SK-N-SH treated with all-trans-retinoic acid at 6 μM for 48 hours (cell line): ENCODE measurements around the gene PAFAH1B2.
"Not testable (repeated sequence)": the region's sequence is repeated elsewhere in the genome, so short reads cannot be mapped to it uniquely, and the experiment has no call there.

Experiments
- ATAC-seq: fragments of 200-7000 bp; cut with Tn5 transposase; 3 replicates; pipeline ENCODE4 v1.9.1; 2020; ENCODE audit warnings: mild to moderate bottlenecking, moderate library complexity
- BACH2 ChIP-seq: fragments of 250-450 bp; sonication (Bioruptor Pico); IDR thresholded peaks from 2 replicates; pipeline ENCODE4 v1.9.0; 2021; ENCODE audit warnings: mild to moderate bottlenecking, borderline replicate concordance
- CSDC2 ChIP-seq: fragments of 250-450 bp; sonication (Bioruptor Pico); IDR thresholded peaks from 2 replicates; pipeline ENCODE4 v1.5.0; 2020; ENCODE audit warnings: mild to moderate bottlenecking, moderate library complexity
- ESRRG ChIP-seq: fragments of 250-450 bp; sonication (Bioruptor Pico); IDR thresholded peaks from 2 replicates; pipeline ENCODE4 v1.6.1; 2021; ENCODE audit warnings: mild to moderate bottlenecking
- GLIS3 ChIP-seq: fragments of 250-450 bp; sonication (Bioruptor Pico); IDR thresholded peaks from 2 replicates; pipeline ENCODE4 v1.5.0; 2020; ENCODE audit warnings: mild to moderate bottlenecking, moderate library complexity
- ISL1 ChIP-seq: fragments of 250-450 bp; sonication (Bioruptor Pico); IDR thresholded peaks from 2 replicates; pipeline ENCODE4 v2.1.2; 2022; ENCODE audit warnings: mild to moderate bottlenecking, moderate library complexity
- OSR1 ChIP-seq: fragments of 250-450 bp; sonication (Bioruptor Pico); IDR thresholded peaks from 2 replicates; pipeline ENCODE4 v1.8.0; 2022; ENCODE audit warnings: moderate library complexity, mild to moderate bottlenecking, inconsistent platforms
- PPARA ChIP-seq: fragments of 250-450 bp; sonication (Bioruptor Pico); IDR thresholded peaks from 2 replicates; pipeline ENCODE4 v1.5.0; 2020; ENCODE audit warnings: mild to moderate bottlenecking, borderline replicate concordance
- RARB ChIP-seq: fragments of 250-450 bp; sonication (Bioruptor Pico); IDR thresholded peaks from 2 replicates; pipeline ENCODE4 v1.8.0; 2021; ENCODE audit warnings: mild to moderate bottlenecking, moderate library complexity
- TCF4 ChIP-seq: fragments of 250-450 bp; sonication (Bioruptor Pico); IDR thresholded peaks from 2 replicates; pipeline ENCODE4 v1.8.0; 2021; ENCODE audit warnings: mild to moderate bottlenecking, moderate library complexity, borderline replicate concordance
- ZC3H10 ChIP-seq: fragments of 250-450 bp; sonication (Bioruptor Pico); IDR thresholded peaks from 2 replicates; pipeline ENCODE4 v1.5.1; 2021; ENCODE audit warnings: mild to moderate bottlenecking, moderate library complexity
- ZFP3 ChIP-seq: fragments of 250-450 bp; sonication (Bioruptor Pico); IDR thresholded peaks from 2 replicates; pipeline ENCODE4 v1.5.0; 2020; ENCODE audit warnings: mild to moderate bottlenecking, moderate library complexity
- ZNF565 ChIP-seq: fragments of 450-650 bp; formaldehyde crosslinking; conservative IDR thresholded peaks from 2 replicates; pipeline ENCODE4 v1.5.0; 2020; ENCODE audit warnings: low read depth, mild to moderate bottlenecking, moderate library complexity
- ZNF70 ChIP-seq: fragments of 450-650 bp; formaldehyde crosslinking; IDR thresholded peaks from 2 replicates; pipeline ENCODE4 v1.5.0; 2020; ENCODE audit warnings: mild to moderate bottlenecking, moderate library complexity
- TF ChIP-seq, protein P1 (sequence below): fragments of 250-450 bp; sonication (Bioruptor Pico); IDR thresholded peaks from 2 replicates; pipeline ENCODE4 v1.8.0; 2021; ENCODE audit warnings: low read depth, mild to moderate bottlenecking, moderate library complexity, borderline replicate concordance
- TF ChIP-seq, protein P2 (sequence below): fragments of 250-450 bp; sonication (Bioruptor Pico); IDR thresholded peaks from 2 replicates; pipeline ENCODE4 v1.8.0; 2020; ENCODE audit warnings: mild to moderate bottlenecking, moderate library complexity, borderline replicate concordance
- TF ChIP-seq, protein P3 (sequence below): fragments of 250-450 bp; sonication (Bioruptor Pico); IDR thresholded peaks from 2 replicates; pipeline ENCODE4 v1.5.1; 2020; ENCODE audit warnings: low read depth, mild to moderate bottlenecking, moderate library complexity

The PAFAH1B2 gene

DNA sequence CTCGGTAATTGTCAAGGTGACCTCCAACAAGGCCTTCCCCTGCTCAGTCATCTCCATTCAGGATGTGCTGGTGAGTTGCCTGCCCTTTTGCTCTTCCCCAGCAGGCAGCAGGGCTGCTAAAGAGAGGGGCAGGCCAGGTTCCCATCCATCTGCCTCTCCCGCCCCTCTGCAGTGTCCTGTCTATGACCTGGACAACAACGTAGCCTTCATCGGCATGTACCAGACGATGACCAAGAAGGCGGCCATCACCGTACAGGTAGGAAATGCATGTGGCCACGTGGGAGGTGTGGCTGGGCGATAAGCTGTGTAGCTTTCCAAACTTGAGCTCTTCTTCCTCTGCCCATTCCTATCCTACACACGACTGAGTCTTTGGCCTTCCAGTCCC, 38.5 kb downstream of the PAFAH1B2 start:
- no peak for ATAC-seq
- no peak for TF ChIP-seq GLIS3
- TF ChIP-seq, protein P1, sequence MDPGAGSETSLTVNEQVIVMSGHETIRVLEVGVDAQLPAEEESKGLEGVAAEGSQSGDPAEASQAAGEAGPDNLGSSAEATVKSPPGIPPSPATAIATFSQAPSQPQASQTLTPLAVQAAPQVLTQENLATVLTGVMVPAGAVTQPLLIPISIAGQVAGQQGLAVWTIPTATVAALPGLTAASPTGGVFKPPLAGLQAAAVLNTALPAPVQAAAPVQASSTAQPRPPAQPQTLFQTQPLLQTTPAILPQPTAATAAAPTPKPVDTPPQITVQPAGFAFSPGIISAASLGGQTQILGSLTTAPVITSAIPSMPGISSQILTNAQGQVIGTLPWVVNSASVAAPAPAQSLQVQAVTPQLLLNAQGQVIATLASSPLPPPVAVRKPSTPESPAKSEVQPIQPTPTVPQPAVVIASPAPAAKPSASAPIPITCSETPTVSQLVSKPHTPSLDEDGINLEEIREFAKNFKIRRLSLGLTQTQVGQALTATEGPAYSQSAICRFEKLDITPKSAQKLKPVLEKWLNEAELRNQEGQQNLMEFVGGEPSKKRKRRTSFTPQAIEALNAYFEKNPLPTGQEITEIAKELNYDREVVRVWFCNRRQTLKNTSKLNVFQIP (CRISPR knock-in tag): no peak
- no peak for TF ChIP-seq ZNF565
- TF ChIP-seq ESRRG (CRISPR knock-in tag): no peak
- TF ChIP-seq CSDC2 (CRISPR knock-in tag): no peak
- TF ChIP-seq, protein P2, sequence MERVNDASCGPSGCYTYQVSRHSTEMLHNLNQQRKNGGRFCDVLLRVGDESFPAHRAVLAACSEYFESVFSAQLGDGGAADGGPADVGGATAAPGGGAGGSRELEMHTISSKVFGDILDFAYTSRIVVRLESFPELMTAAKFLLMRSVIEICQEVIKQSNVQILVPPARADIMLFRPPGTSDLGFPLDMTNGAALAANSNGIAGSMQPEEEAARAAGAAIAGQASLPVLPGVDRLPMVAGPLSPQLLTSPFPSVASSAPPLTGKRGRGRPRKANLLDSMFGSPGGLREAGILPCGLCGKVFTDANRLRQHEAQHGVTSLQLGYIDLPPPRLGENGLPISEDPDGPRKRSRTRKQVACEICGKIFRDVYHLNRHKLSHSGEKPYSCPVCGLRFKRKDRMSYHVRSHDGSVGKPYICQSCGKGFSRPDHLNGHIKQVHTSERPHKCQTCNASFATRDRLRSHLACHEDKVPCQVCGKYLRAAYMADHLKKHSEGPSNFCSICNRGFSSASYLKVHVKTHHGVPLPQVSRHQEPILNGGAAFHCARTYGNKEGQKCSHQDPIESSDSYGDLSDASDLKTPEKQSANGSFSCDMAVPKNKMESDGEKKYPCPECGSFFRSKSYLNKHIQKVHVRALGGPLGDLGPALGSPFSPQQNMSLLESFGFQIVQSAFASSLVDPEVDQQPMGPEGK (CRISPR knock-in tag): no peak
- TF ChIP-seq ISL1 (CRISPR knock-in tag): no peak
- no peak for TF ChIP-seq RARB (CRISPR knock-in tag)
- no peak for TF ChIP-seq ZFP3 (CRISPR knock-in tag)
- no peak for TF ChIP-seq PPARA (CRISPR knock-in tag)

DNA sequence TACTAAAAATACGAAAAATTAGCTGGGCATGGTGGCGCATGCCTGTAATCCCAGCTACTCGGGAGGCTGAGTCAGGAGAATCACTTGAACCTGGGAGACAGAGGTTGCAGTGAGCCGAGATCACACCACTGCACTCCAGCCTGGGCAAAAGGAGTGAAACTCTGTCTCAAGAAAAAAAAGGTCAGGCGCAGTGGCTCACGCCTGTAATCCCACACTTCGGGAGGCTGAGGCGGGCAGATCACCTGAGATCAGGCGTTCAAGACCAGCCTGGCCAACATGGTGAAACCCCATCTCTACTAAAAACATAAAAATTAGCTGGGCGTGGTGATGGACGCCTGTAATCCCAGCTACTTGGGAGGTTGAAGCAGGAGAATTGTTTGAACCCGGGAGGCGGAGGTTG, 39.1 kb downstream of the PAFAH1B2 start:
- ATAC-seq: not testable (repeated sequence)

DNA sequence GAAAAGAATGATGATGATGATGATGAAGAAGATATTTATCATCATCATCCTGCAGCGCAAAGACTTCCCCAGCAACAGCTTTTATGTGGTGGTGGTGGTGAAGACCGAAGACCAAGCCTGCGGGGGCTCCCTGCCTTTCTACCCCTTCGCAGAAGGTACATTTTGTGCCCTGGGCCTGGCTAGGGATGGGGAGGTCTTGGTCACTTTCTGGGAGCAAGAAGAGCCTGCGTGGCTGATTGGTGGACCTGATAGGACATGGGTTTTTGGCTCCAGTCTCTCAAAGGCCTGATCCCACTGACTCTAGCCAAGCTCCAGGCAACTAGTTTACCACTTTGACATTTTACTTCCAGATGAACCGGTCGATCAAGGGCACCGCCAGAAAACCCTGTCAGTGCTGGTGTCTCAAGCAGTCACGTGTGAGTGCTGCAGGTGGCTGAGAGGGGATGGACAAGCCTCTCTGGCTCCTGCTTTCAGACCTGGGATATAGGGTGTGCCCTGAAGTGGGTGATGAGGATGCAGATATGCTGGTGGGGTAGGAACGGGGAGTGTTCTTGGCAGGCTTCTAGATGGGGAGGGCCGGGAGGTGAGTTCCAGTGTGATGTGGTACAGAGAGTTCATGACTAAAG, 39.8 kb downstream of the PAFAH1B2 start:
- TF ChIP-seq ZC3H10 (CRISPR knock-in tag): no peak
- no peak for ATAC-seq

DNA sequence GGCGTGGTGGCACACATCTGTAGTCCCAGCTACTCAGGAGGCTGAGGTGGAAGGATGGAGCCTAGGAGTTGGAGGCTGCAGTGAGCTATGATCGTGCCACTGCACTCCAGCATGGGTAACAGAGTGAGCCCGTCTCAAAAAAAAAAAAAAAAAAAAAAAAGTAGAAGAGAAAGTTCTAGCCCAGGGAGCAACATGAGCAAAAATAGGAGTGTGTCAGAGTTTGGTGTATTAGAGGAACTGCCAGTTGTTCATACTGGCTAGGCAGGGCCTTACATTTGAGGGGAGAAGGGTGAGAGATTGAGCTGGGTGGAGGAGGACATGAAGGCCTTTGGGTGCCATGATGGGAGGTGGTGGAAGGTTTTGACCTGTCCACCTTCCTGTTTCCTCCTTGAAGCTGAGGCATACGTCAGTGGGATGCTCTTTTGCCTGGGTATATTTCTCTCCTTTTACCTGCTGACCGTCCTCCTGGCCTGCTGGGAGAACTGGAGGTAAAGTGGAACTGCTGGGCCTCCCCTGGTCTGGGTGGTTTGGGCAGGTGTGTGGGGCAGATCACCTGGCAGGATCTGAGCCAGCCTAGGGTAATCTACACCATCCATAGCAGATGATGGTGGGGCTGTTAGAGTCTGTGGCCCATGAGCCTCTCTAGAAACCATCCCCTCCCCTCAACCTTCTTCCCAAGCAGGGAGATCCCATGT, 41.8 kb downstream of the PAFAH1B2 start:
- no peak for TF ChIP-seq ZC3H10 (CRISPR knock-in tag)
- no peak for TF ChIP-seq RARB (CRISPR knock-in tag)
- no peak for TF ChIP-seq PPARA (CRISPR knock-in tag)
- TF ChIP-seq BACH2 (CRISPR knock-in tag): no peak
- TF ChIP-seq ZNF70 (CRISPR knock-in tag): no peak
- TF ChIP-seq OSR1 (CRISPR knock-in tag): no peak
- ATAC-seq: no peak

GRCh38 chr11:117186431-117186761, 42.3 kb downstream of the PAFAH1B2 start:
- TF ChIP-seq RARB (CRISPR knock-in tag) (no peak), ZFP3 (CRISPR knock-in tag) (no peak)
- TF ChIP-seq, protein P3, sequence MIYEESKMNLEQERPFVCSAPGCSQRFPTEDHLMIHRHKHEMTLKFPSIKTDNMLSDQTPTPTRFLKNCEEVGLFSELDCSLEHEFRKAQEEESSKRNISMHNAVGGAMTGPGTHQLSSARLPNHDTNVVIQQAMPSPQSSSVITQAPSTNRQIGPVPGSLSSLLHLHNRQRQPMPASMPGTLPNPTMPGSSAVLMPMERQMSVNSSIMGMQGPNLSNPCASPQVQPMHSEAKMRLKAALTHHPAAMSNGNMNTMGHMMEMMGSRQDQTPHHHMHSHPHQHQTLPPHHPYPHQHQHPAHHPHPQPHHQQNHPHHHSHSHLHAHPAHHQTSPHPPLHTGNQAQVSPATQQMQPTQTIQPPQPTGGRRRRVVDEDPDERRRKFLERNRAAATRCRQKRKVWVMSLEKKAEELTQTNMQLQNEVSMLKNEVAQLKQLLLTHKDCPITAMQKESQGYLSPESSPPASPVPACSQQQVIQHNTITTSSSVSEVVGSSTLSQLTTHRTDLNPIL (CRISPR knock-in tag): no peak
- no peak for ATAC-seq

DNA sequence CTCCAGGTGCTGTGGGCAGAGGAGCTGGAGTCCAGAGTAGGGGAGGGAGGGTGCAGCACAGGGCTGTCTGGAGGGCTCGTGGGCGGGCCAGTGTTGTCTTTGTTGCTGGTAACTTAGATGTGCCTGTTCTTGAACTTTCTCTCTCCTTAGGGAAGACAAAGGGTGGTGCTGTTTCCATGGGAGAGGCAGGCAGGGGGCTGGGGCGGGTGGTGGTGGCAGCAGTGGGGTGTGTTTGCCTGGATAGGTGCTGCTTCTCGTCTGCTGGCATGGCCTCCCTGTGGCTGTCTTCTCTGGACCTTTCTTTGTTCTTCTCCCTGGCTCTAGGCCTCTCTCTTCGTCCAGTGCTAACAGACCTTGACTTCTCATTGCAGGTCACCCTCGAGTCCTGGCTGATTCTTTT, 42.9 kb downstream of the PAFAH1B2 start:
- no peak for ATAC-seq
- TF ChIP-seq, protein P1 (CRISPR knock-in tag): no peak
- TF ChIP-seq PPARA (CRISPR knock-in tag): no peak
- TF ChIP-seq CSDC2 (CRISPR knock-in tag): no peak
- TF ChIP-seq ZNF70 (CRISPR knock-in tag): no peak
- TF ChIP-seq TCF4: no peak
- TF ChIP-seq ESRRG (CRISPR knock-in tag): no peak
- TF ChIP-seq GLIS3: no peak
- TF ChIP-seq, all 23 proteins: peak for 0
